Amygdala (tissue), 56 donors: ENCODE measurements around the gene KIF18A.
"Not testable (repeated sequence)": the region's sequence is repeated elsewhere in the genome, so short reads cannot be mapped to it uniquely, and the experiment has no call there.

ENCODE experiments used
- DNase-seq, 56 donors: peaks; one replicate each; lab custom pipeline; 2025; lab: John Stamatoyannopoulos, UW

KIF18A gene

DNA sequence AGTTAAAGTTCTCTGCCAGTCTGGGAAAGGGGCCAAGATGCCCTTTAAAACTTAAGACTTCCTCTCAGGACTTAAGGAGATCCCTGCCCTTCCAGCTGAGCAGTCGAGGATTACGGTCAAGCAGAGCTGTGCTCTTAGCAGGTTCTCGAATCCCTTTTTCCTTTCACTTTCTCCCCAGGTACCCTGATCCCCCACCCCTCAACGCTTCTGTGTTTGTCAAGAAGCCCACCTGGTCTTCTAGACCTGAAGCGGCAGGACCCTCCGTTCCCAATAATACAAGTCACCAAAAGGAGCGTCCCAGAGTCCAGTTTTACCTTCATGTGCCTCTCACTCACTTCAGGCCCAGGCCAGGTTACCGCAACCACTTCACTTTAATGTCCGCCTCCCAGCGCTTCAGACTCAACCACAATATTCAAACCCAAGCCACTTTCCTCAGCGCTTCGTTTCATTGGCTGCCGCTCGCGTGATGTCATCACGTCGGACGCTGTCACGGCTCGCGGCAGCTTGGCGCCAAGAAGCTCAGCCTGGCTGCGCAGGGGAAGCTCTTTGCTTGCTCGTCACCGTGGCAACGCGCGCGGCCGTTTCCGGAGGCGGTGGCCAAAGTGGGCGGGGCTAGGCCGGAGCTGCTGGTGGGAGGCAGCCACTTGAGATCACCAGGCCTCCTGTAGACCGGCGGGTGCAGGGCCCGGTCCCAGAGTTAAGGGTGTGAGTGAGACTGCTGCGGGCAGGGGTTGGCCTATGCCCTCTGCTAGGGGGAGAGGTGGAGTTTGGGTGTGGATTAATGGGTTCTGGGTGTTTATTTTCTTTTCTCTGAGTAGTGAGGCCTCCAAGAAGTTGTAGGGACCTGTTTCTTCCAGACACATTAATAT is at the start of gene KIF18A, which contains the start of gene METTL15:
Gene KIF18A, minus strand, starts transcription at position 407 of the 869 bp plus-strand sequence. CDS start 10,209 bp downstream, outside the sequence.
Gene METTL15, plus strand, starts transcription at position 639 of the 869 bp plus-strand sequence. CDS start 4,947 bp downstream, outside the sequence.
- DNase-seq: peak; percentile 77 to 100 (median 98)

GRCh38 chr11:28153586-28153985 is 45.6 kb upstream of the KIF18A start:
- no peak for DNase-seq

GRCh38 chr11:28152743-28153142 is 44.8 kb upstream of the KIF18A start:
- no peak for DNase-seq

DNA sequence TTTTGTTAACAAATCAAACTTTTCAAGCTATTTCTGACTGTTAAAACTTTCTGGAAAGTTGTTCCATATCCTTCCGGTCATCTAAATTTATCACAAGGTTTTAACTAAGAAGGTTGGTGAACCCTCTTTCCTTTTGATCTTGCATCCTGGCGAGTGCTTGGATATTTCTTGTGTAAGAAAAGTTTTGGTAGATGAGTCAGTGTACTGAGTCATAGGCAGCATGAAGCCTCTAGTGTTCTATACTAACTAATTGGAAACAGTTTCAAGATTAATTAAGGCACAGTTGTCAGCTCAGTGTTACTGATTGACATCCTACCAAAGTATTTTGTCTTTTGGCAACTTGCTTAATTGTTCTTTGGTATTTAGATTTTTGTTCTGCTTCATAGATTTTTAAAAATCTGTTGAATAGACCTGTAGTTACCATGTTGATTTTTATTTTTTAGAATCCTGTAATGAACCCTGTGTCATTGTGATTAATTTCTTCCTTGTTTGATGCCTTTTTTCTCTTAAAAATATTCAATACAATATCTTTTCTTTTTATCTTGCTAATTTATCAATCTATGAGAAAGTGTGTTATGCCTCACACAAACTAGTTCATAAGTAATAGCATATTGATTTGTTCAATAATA is 38.3 kb upstream of the KIF18A start:
- DNase-seq: no peak

DNA sequence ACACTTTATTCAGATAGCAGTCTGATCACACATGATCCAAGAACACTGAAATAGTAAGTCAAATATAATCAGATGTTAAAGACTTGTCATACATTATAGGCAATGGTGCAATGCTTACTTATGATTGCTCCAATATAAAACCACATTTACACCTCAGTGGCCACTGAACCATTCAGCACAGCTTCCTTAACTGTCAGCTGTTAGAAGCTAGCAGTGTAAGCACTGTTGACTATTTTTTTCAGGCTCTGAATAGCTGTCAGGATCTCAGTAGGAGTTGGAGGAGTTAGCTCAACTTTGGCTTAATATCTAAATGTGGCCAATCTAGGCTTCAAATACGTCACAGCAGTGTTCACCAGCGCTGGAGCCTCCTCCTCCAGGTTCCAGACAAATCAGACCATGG is 36.9 kb upstream of the KIF18A start:
- no peak for DNase-seq

DNA sequence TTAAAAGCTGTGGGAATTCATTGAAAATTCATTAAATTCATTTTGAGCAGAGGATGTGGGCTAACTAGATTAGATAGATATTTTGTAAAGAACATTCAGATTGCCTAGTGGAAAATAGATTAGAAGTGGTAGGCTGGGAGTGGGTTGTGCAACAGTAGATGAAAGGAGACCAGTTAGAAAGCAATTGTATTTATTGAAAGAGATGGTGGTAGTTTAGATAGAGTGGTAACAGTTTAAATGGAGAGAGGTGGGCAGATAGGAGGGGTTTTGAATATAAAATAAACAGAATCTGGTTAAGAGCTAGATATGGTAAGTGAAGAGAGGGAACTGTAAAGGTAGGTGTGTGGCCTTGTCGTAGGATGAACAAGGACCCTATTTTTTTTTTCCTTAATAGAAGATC is 34.8 kb upstream of the KIF18A start:
- no peak for DNase-seq

GRCh38 chr11:28140689-28141455 is 32.9 kb upstream of the KIF18A start:
- no peak for DNase-seq

- DNase-seq: no peak
These were observed 32.0 kb upstream of the KIF18A start for GRCh38 chr11:28139841-28140415.

GRCh38 chr11:28137832-28138231 is 29.9 kb upstream of the KIF18A start:
- DNase-seq: no peak

GRCh38 chr11:28137366-28137765 is 29.4 kb upstream of the KIF18A start:
- DNase-seq: no peak

GRCh38 chr11:28136157-28136556 is 28.2 kb upstream of the KIF18A start:
- not testable (repeated sequence) for DNase-seq

DNA sequence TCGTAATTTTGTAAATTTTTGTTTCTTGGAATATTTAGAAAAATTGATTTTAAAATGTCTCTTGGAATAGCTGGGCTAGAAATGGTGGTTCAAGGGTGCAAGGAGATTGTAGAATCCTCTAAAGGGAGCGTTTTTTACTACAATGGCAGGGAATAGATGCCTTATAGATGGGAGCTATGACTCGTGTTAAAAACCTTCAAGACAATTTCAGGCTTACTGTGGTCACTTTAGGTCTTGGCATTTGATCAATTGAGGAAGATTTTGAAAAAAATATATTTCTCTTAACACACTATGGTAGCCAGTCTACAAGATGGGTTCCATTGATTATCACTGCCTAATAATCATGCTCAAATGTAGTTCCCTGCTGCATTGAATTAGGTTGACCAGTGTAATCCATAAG is 25.2 kb upstream of the KIF18A start:
- DNase-seq: no peak

DNA sequence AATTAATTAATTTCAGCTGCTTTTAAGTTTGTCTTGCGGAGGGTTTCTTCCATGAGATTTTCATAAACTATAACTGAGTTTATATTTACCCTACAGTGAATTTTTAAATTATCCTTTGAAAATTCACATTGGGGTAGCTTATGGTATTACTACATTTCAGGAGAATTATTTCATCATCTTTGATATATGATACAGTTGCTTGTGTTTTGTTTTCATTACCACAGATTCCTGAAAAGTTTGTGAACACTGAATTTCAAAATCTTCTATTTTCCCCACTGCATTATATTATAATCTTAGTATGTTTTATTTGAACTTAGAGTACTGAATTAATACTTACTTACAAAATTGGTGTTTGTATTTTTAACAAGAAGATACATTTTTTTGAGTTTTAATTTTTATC is 24.6 kb upstream of the KIF18A start:
- no peak for DNase-seq

DNA sequence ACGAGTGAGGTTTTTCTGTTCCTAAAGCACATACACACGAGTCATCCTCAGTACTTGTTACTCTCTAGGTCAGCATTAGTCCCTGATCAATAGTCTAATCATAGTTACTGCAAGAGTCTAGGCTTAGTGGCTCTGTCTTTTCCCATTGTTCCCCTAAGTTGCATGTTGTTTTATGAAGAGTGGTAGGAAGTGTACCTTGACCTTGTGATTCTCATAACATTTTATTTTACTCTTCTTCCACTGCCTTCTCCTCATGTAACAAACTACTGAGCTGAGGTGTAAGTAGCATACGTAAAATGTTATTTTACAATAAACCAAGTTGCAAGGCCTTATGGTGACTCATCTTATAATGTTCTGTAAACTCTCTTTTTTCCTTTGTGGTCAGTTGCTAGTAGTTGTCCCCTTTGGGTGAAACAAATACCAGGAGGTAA is 15.2 kb upstream of the KIF18A start:
- no peak for DNase-seq

GRCh38 chr11:28117712-28118111 is 9.8 kb upstream of the KIF18A start:
- no peak for DNase-seq

GRCh38 chr11:28114731-28115130 is 6.8 kb upstream of the KIF18A start:
- no peak for DNase-seq

GRCh38 chr11:28114116-28114515 is 6.2 kb upstream of the KIF18A start:
- no peak for DNase-seq

DNA sequence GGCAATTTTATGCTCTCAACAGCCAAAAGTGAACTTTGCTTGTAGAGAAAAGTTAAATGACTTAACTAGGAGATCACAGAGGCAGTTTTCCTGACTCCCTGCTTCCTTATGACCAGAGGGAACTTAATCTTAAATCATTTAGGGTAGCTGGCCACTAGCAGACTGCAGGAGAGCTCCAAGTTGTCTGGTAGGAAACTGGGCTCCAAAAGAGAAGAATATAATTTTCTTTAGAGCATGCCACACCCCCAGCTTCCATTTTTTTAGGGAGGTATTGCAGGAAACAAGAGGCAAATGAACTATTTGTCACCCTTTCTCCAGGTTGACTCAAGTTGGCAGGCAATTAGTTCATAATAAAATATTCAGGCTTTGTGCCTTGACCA is 2.9 kb upstream of the KIF18A start:
- no peak for DNase-seq

DNA sequence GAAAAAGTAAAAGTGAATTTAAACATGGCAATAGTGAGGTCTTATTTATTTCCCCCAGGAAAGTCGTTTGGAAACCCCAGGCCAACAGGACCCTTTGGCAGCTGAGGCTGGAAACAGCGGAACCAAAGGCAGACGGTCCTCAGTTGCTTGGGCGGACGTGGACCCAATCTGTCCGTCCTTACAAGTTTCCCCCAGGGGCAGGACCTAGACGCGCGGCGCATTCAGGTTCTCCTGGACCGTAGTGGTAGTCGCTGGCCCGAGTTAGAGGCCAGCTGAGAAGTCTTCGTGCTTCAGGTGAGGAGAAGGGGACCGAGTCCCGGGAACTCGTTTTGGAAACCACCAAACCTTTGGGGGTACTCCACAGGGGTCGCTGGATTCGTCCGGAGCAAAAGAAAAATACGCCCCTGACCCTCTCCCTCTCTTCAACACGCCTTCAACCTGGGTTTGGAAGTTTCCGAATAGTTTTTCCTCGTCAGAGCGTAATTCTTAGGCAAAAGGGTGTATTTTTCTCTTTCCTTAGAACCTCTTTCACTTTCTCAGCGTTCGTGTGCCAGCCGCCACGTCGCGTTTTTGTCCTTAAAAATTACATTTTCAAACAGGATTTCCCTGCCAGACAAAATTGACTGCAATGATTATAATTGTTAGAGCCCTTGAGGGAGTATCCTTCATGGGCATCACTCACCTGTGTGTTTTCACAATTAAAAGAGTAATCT is 2.3 kb upstream of the KIF18A start:
- DNase-seq: peak in 55 of 56 donors; percentile 1 to 69 (median 31)

DNA sequence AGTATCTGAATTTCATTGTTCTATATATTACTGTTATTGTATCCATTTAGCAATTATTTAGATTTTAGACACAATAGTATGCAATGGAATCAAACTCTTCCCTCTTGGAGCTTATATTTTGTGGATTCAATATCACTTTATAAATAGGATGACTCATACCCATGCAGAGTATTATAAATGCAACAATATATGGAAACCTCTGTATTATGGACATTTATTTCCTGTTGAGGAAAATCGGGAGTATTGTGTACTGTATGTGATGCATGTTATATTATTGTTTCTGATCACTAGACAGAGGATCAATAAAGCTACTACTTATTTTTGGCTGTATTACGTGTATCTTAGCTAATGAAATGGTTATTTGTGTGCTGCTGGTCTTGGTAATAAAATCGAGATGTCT is 1.0 kb upstream of the KIF18A start:
- DNase-seq: no peak
